ENCODE results near the gene ATP6V0B.

GRCh38 chr1:43961692-43962091 is 13.1 kb upstream of the ATP6V0B start:
- no peak for TF ChIP-seq FOXK2 (IDR thresholded peaks at IDR 0.05)
- TF ChIP-seq BHLHE40 (IDR thresholded peaks at IDR 0.05; ENCODE audit: borderline replicate concordance), result no peak
